B cell (primary cell): ENCODE results near the gene RPTOR. TPM values are rescaled to one million over a fixed set of nuclear protein-coding genes. Genes with fewer than 3 reads are reported as not detected.

Experiments used
- ATAC-seq: fragments of 200-7000 bp; cut with Tn5 transposase; one replicate; pipeline ENCODE4 v1.10.0; 2021; ENCODE audit warnings: low read depth, mild to moderate bottlenecking, moderate number of reproducible peaks, moderate library complexity
- CTCF ChIA-PET: fragments of 350-600 bp; sonication (Branson Sonifier 250); formaldehyde crosslinking; loops from one replicate; lab custom pipeline; 2021; ENCODE audit warnings: antibody characterized with exemption, inconsistent platforms; lab: Charles Lee
- POLR2A ChIA-PET: fragments of 350-600 bp; sonication (Branson Sonifier 250); formaldehyde crosslinking; loops from one replicate; lab custom pipeline; 2021; ENCODE audit warnings: antibody characterized with exemption; lab: Charles Lee
- DNase-seq: peaks from one replicate; pipeline ENCODE4 v3.0.0; 2013
- H2AFZ ChIP-seq: 2 replicates; pipeline ENCODE4 v1.6.1; 2012; ENCODE audit warnings: mild to moderate bottlenecking, low read depth, low read length; ENCODE audit not compliant: insufficient read depth, poor library complexity, severe bottlenecking
- H3K27ac ChIP-seq, 2 donors: 1 replicate in 1 of 2; 2 replicates in 1 of 2; pipeline ENCODE4 v1.5.1; 2012 to 2013; ENCODE audit warnings: low read length in 2 of 2, mild to moderate bottlenecking in 2 of 2, moderate library complexity in 1 of 2
- H3K27me3 ChIP-seq, 4 experiments: fragments of 200-600 bp in 1 of 4; sonication (generic) in 1 of 4; replicated peaks in 1 of 4; 1 replicate in 2 of 4; 2 replicates in 2 of 4; pipeline versions ENCODE4 v1.6.1 to v1.7.0; 2013 to 2016; ENCODE audit warnings: low read length in 3 of 4, mild to moderate bottlenecking in 2 of 4, mixed read lengths in 1 of 4, moderate library complexity in 1 of 4; ENCODE audit not compliant: insufficient read depth in 4 of 4, control insufficient read depth in 3 of 4; ENCODE audit errors: control extremely low read depth in 1 of 4
- H3K36me3 ChIP-seq, 2 experiments: replicated peaks in 1 of 2; 1 replicate in 1 of 2; 2 replicates in 1 of 2; pipeline versions ENCODE4 v1.6.1 to v1.7.1; 2013; ENCODE audit warnings: low read length in 1 of 2; ENCODE audit not compliant: insufficient read depth in 2 of 2, control insufficient read depth in 1 of 2; ENCODE audit errors: control extremely low read depth in 1 of 2, extremely low read depth in 1 of 2
- H3K4me1 ChIP-seq, 2 donors: fragments of 200-600 bp in 1 of 2; sonication (generic) in 1 of 2; 1 replicate in 1 of 2; 2 replicates in 1 of 2; pipeline versions ENCODE4 v1.5.1 to v1.6.1; 2013 to 2017; ENCODE audit warnings: low read length in 2 of 2; ENCODE audit not compliant: control insufficient read depth in 2 of 2, insufficient read depth in 2 of 2
- H3K4me2 ChIP-seq: replicated peaks from 2 replicates; pipeline ENCODE3; 2012; ENCODE audit warnings: mild to moderate bottlenecking, low read depth, low read length; ENCODE audit not compliant: poor library complexity, severe bottlenecking
- H3K4me3 ChIP-seq, 5 experiments: fragments of 200-600 bp in 1 of 5; sonication (generic) in 1 of 5; 1 replicate in 3 of 5; 2 replicates in 2 of 5; pipeline versions ENCODE4 v1.5.1 to v1.7.0; 2011 to 2016; ENCODE audit warnings: low read length in 4 of 5, mild to moderate bottlenecking in 4 of 5, low read depth in 2 of 5, control low read depth in 1 of 5, moderate library complexity in 1 of 5; ENCODE audit not compliant: insufficient read depth in 1 of 5; ENCODE audit errors: control extremely low read depth in 1 of 5, extremely low read depth in 1 of 5
- H3K79me2 ChIP-seq: fragments of 200-600 bp; sonication (generic); one replicate; pipeline ENCODE4 v1.6.0; 2016; ENCODE audit warnings: low read length; ENCODE audit not compliant: control insufficient read depth, insufficient read depth
- H3K9ac ChIP-seq: fragments of 200-600 bp; sonication (generic); 2 replicates; pipeline ENCODE4 v1.6.1; 2017; ENCODE audit warnings: mild to moderate bottlenecking, low read length, moderate library complexity
- H3K9me3 ChIP-seq, 3 donors: one replicate each; pipeline versions ENCODE4 v1.6.1 to v1.7.1; 2013; ENCODE audit warnings: low read length in 2 of 3; ENCODE audit not compliant: control insufficient read depth in 2 of 3, insufficient read depth in 1 of 3; ENCODE audit errors: control extremely low read depth in 1 of 3
- H4K20me1 ChIP-seq: 2 replicates; pipeline ENCODE4 v1.6.0; 2012; ENCODE audit warnings: mild to moderate bottlenecking, low read length; ENCODE audit not compliant: insufficient read depth, control insufficient read depth, poor library complexity, severe bottlenecking
- H3K27ac Mint-ChIP-seq: one replicate; pipeline ENCODE4 v1.8.0; 2021; ENCODE audit warnings: mixed read lengths
- H3K27me3 Mint-ChIP-seq: one replicate; pipeline ENCODE4 v1.8.0; 2021; ENCODE audit warnings: mixed read lengths
- H3K4me1 Mint-ChIP-seq: one replicate; pipeline ENCODE4 v1.8.0; 2021; ENCODE audit warnings: mixed read lengths
- H3K4me3 Mint-ChIP-seq: one replicate; pipeline ENCODE4 v1.8.0; 2021; ENCODE audit warnings: mixed read lengths
- H3K9me3 Mint-ChIP-seq: one replicate; pipeline ENCODE4 v1.8.0; 2022; ENCODE audit warnings: mixed read lengths; ENCODE audit not compliant: insufficient read depth
- CTCF ChIP-seq: fragments of 200-600 bp; IDR thresholded peaks from one replicate; pipeline ENCODE4 v1.8.0; 2022; ENCODE audit warnings: antibody characterized with exemption, mild to moderate bottlenecking
- EZH2 ChIP-seq: IDR thresholded peaks from 2 replicates; pipeline ENCODE4 v1.6.1; 2012; ENCODE audit warnings: borderline replicate concordance, low read depth, mild to moderate bottlenecking, moderate library complexity, low read length; ENCODE audit not compliant: insufficient read depth, poor library complexity, severe bottlenecking
- WGBS: methylation state at CpG from one replicate; pipeline ENCODE4 v1.1.5; 2013; ENCODE audit warnings: missing lambda C conversion rate; ENCODE audit not compliant: insufficient coverage; 5-methylcytosine and 5-hydroxymethylcytosine counted together
- intact Hi-C: fragments of 100-400 bp; cut with micrococcal nuclease; formaldehyde crosslinking; loops from one replicate; pipeline ENCODE4 v1.10.0; 2022
- polyA plus RNA-seq: library from polyadenylated mRNA; depleted of rRNA; stranded (reverse); fragments of >200 nt; gene quantifications from 2 replicates; pipeline ENCODE4 v1.2.3, GENCODE V29; 2012
- total RNA-seq, 2 donors: library from RNA; stranded (reverse); fragments of 120-200 nt in 1 of 2; gene quantifications; 1 replicate in 1 of 2; 2 replicates in 1 of 2; pipeline versions ENCODE4 v1.2.3 to v1.2.4, GENCODE V29; 2013 to 2022

RPTOR gene
- total and polyA plus RNA-seq, 2 donors (not counting 1 experiment from before 2014, with no cell fraction given): 13.4 to 58.8 TPM

DNA sequence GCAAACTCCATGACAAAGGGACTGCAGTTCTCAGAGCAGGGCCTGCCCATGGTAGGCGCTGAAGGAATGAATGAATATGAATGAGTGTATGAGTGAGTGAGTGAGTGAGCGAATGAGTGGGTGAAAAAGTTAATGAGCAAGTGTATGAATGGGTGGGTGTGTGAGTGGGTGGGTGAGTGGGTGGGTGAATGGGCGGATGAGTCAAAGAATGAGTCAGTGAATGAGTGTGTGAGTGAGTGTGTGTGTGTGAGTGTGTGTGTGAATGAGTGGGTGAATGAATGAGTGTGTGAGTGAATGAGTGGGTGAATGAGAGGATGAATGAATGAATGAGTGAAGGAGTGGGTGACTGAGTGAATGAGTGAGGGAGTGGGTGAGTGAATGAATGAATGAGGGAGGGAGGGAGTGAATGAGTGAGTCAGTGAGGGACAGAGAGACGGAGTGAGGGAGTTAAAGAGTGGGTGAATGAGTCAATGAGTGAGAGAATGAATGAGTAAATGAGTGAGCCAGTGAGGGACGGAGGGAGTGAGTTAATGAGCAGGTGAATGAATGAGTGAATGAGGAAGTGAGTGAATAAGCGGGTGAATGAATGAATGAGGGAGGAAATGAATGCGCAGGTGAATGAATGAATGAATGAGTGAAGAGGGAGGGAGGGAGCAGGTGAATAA, 435.9 kb downstream of the RPTOR start:
- WGBS: 46% methylated on average over 7 of the region's 7 CpGs
- no peak for DNase-seq
- Histone ChIP-seq H3K36me3 (no peaks in the 10 kb centered on the region), H3K27me3 (no peaks in the 10 kb centered on the region), H3K9ac (no peak overlapping the region), H3K4me2 (peak overlapping the region; percentile 74), H3K4me1 (peaks cover 6 to 11% of the 10 kb centered on the region in 2 donors), H3K9me3 (no peaks in the 10 kb centered on the region), H2AFZ (no peak overlapping the region), H3K27ac (no peak overlapping the region), H3K79me2 (no peaks in the 10 kb centered on the region), H4K20me1 (no peaks in the 10 kb centered on the region), H3K4me3 (peak overlapping the region in 1 of 5 experiments; percentile 2)
- Mint-ChIP-seq H3K27me3 (peaks cover 9% of the 10 kb centered on the region), H3K27ac (peak overlapping the region; percentile 21), H3K4me3 (peak overlapping the region; percentile 69), H3K4me1 (peaks cover 11% of the 10 kb centered on the region), H3K9me3 (no peaks in the 10 kb centered on the region)
- peak; percentile 14 for ATAC-seq
- TF ChIP-seq EZH2: no peak
- no peak for TF ChIP-seq CTCF
- intact Hi-C loops: loop anchor here (1.0 to 10.0 kb wide), 3 partner anchors 246 to 553 kb away; no protein-coding TSS in a partner anchor
- POLR2A ChIA-PET: no interaction called here
- CTCF ChIA-PET: interaction anchor here (0.9 to 2.2 kb wide), 3 partner anchors 405 to 557 kb away, joined by 3 to 19 read pairs (median 7); no protein-coding TSS in a partner anchor
